GM12878 (cell line): ENCODE results near the gene PAPPA.

Experiments
- BHLHE40 ChIP-seq, 2 experiments: fragments of 450-650 bp in 1 of 2; IDR thresholded peaks; 2 replicates each; pipeline ENCODE4 v1.6.1; 2011 to 2017; ENCODE audit warnings: low read depth in 2 of 2, borderline replicate concordance in 1 of 2, improper control_type of control experiment in 1 of 2, low read length in 1 of 2, mild to moderate bottlenecking in 1 of 2
- ELK1 ChIP-seq: IDR thresholded peaks from 2 replicates; pipeline ENCODE4 v1.6.1; 2012; ENCODE audit warnings: low read depth, low read length, improper control_type of control experiment
- GATAD2B ChIP-seq: fragments of 450-650 bp; conservative IDR thresholded peaks from 2 replicates; pipeline ENCODE4 v1.6.1; 2017; ENCODE audit warnings: low read depth, mild to moderate bottlenecking, moderate library complexity
- NR2C1 ChIP-seq: fragments of 450-650 bp; IDR thresholded peaks from 2 replicates; pipeline ENCODE4 v1.6.1; 2017; ENCODE audit warnings: antibody characterized with exemption, mild to moderate bottlenecking, moderate library complexity
- POLR2A ChIP-seq: IDR thresholded peaks from 2 replicates; pipeline ENCODE4 v1.6.1; 2011; ENCODE audit warnings: low read depth, mild to moderate bottlenecking, low read length
- SMC3 ChIP-seq: IDR thresholded peaks from 2 replicates; pipeline ENCODE4 v1.6.1; 2011; ENCODE audit warnings: low read length, improper control_type of control experiment, borderline replicate concordance
- ZNF274 ChIP-seq: IDR thresholded peaks from one replicate; pipeline ENCODE4 v1.8.0; 2011; ENCODE audit not compliant: insufficient read length, insufficient read depth
- TF ChIP-seq, protein P1 (sequence below): IDR thresholded peaks from 2 replicates; pipeline ENCODE4 v1.6.1; 2011; ENCODE audit warnings: low read depth, mild to moderate bottlenecking, low read length, moderate library complexity, borderline replicate concordance; ENCODE audit errors: extremely low read depth
- TF ChIP-seq, protein P2 (sequence below), 3 experiments: IDR thresholded peaks in 2 of 3; conservative IDR thresholded peaks in 1 of 3; 2 replicates each; pipeline ENCODE4 v1.5.1; 2011; ENCODE audit warnings: low read depth in 3 of 3, low read length in 3 of 3, mild to moderate bottlenecking in 3 of 3, control low read depth in 2 of 3, moderate library complexity in 2 of 3, inconsistent platforms in 1 of 3, mixed read lengths in 1 of 3; ENCODE audit not compliant: control insufficient read depth in 2 of 3, insufficient read depth in 1 of 3; ENCODE audit errors: extremely low read depth in 1 of 3

DNA sequence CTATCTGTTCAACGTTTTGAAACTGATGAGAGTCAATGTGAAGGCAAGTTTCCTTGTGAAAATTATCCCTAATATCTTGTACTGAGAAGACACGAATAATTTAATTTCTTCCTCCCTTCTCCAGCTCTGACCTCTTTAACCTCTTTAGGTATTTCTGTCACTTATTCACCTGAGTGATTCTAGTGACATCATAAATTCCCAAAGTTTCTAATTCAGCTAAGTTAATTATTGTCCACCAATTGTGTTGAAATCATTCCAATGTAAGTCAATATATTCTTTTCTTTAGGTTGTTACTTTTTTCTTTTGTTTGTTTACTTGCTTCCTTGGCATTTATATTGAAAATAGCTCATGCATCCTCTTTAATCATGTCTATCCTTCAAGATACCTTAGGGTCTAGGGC lies 143.8 kb downstream of the PAPPA start:
- TF ChIP-seq ZNF274 (no peak), GATAD2B (no peak), POLR2A (no peak), ELK1 (no peak), BHLHE40 (IDR thresholded peaks at IDR 0.05; ENCODE audit: borderline replicate concordance in 1 of 2, low read depth in 2 of 2, low read length in 1 of 2) (no peak), SMC3 (no peak), NR2C1 (no peak)
- TF ChIP-seq, protein P1, sequence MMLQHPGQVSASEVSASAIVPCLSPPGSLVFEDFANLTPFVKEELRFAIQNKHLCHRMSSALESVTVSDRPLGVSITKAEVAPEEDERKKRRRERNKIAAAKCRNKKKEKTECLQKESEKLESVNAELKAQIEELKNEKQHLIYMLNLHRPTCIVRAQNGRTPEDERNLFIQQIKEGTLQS, result no peak
- TF ChIP-seq, protein P2, sequence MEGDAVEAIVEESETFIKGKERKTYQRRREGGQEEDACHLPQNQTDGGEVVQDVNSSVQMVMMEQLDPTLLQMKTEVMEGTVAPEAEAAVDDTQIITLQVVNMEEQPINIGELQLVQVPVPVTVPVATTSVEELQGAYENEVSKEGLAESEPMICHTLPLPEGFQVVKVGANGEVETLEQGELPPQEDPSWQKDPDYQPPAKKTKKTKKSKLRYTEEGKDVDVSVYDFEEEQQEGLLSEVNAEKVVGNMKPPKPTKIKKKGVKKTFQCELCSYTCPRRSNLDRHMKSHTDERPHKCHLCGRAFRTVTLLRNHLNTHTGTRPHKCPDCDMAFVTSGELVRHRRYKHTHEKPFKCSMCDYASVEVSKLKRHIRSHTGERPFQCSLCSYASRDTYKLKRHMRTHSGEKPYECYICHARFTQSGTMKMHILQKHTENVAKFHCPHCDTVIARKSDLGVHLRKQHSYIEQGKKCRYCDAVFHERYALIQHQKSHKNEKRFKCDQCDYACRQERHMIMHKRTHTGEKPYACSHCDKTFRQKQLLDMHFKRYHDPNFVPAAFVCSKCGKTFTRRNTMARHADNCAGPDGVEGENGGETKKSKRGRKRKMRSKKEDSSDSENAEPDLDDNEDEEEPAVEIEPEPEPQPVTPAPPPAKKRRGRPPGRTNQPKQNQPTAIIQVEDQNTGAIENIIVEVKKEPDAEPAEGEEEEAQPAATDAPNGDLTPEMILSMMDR (IDR thresholded peaks at IDR 0.05 in 2 of 3, conservative IDR thresholded peaks at IDR 0.05 in 1 of 3; ENCODE audit: control insufficient read depth in 2 of 3, extremely low read depth in 1 of 3, insufficient read depth in 1 of 3, low read depth in 3 of 3, low read length in 3 of 3), result no peak
